Loucy (cell line): ENCODE measurements around the gene LMNTD2.
A peak's percentile ranks its signal among the peaks of the same experiment; 100 is the strongest.

Experiments
- H2AFZ ChIP-seq: fragments of 200-600 bp; sonication (generic); 2 replicates; pipeline ENCODE4 v1.6.0; 2016; ENCODE audit warnings: antibody characterized with exemption, mild to moderate bottlenecking, low read length, moderate library complexity
- H3F3A ChIP-seq: fragments of 200-600 bp; 2 replicates; pipeline ENCODE4 v1.6.0; 2016; ENCODE audit warnings: antibody characterized with exemption, low read depth, mild to moderate bottlenecking
- H3K27me3 ChIP-seq: fragments of 200-600 bp; sonication (generic); 2 replicates; pipeline ENCODE4 v1.6.1; 2014; ENCODE audit warnings: low read length, mild to moderate bottlenecking; ENCODE audit not compliant: insufficient read depth, poor library complexity, severe bottlenecking
- H3K36me3 ChIP-seq: fragments of 200-600 bp; sonication (generic); 2 replicates; pipeline ENCODE4 v1.6.1; 2016; ENCODE audit warnings: low read length; ENCODE audit not compliant: insufficient read depth
- H3K4me1 ChIP-seq: fragments of 200-600 bp; sonication (generic); 2 replicates; pipeline ENCODE4 v1.5.1; 2014; ENCODE audit warnings: low read length, mild to moderate bottlenecking; ENCODE audit not compliant: insufficient read depth, poor library complexity, severe bottlenecking
- H3K4me2 ChIP-seq: fragments of 200-600 bp; sonication (generic); 2 replicates; pipeline ENCODE4 v1.6.0; 2014; ENCODE audit warnings: antibody characterized with exemption, low read length, low read depth, mild to moderate bottlenecking; ENCODE audit not compliant: poor library complexity, severe bottlenecking
- H3K4me3 ChIP-seq: fragments of 200-600 bp; sonication (generic); 2 replicates; pipeline ENCODE4 v1.5.1; 2014; ENCODE audit warnings: low read length, mild to moderate bottlenecking, mixed read lengths; ENCODE audit not compliant: poor library complexity, severe bottlenecking
- H3K79me2 ChIP-seq: fragments of 200-600 bp; sonication (generic); 2 replicates; pipeline ENCODE4 v1.6.1; 2014; ENCODE audit warnings: low read length; ENCODE audit not compliant: insufficient read depth
- H3K9ac ChIP-seq: fragments of 200-600 bp; sonication (generic); 2 replicates; pipeline ENCODE4 v1.6.0; 2014; ENCODE audit warnings: mild to moderate bottlenecking, low read depth, low read length, moderate library complexity; ENCODE audit not compliant: poor library complexity, severe bottlenecking
- H3K9me2 ChIP-seq: fragments of 200-600 bp; sonication (generic); replicated peaks from 2 replicates; pipeline ENCODE4 v1.6.1; 2016; ENCODE audit warnings: low read depth, low read length, mixed read lengths
- H3K9me3 ChIP-seq: fragments of 200-600 bp; sonication (generic); 2 replicates; pipeline ENCODE4 v1.6.1; 2014; ENCODE audit warnings: mild to moderate bottlenecking, antibody characterized with exemption, low read length, low read depth; ENCODE audit not compliant: insufficient read depth
- H4K20me1 ChIP-seq: fragments of 200-600 bp; sonication (generic); 2 replicates; pipeline ENCODE4 v1.6.0; 2014; ENCODE audit warnings: antibody characterized with exemption, low read length, mild to moderate bottlenecking; ENCODE audit not compliant: insufficient read depth, poor library complexity, severe bottlenecking
- EZH2phosphoT487 ChIP-seq: fragments of 200-600 bp; IDR thresholded peaks from 2 replicates; pipeline ENCODE4 v1.6.1; 2018; ENCODE audit warnings: antibody characterized with exemption, mild to moderate bottlenecking, moderate library complexity, borderline replicate concordance
- TF ChIP-seq, protein P1 (sequence below): fragments of 200-600 bp; sonication (generic); conservative IDR thresholded peaks from 2 replicates; pipeline ENCODE4 v1.5.1; 2014; ENCODE audit warnings: mild to moderate bottlenecking, antibody characterized with exemption, low read length

Gene LMNTD2

DNA sequence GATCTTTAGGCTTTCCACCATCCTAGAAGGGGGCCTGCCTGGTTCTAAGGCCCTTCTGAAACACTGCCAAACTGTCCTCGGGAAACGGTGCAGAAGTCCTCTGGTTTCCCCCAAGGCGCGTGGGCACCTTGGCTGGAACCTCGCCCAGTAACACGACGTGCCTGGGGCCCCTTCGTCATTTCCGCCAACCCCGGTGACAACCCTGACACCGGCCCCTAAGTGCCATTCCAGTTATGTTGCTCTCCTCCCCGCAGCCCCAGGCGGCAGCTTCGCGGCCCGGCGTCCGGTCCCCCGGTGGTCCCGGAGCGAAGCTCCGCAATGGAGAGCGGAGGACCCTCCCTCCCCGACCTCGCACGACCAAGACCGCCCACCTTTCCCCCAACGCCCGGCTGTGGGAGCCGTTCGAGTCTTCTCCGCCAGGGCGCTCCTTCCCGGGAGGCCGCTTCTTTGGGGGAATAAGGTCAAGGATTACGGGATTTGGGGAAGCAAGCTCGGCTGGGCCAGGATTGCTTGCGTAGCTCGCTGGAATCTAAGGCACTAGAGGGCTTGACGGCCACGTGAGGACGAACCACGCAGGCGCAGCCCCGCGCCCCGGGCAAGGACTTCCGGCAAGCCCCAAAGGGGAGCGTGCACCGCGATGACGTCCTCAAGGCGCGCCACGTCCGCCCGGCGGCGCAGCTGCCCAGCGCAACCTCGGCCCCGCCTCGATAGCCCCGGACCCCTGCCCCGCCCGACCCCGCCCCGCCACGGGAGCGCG is 54.1 kb downstream of the LMNTD2 start:
- Histone ChIP-seq H3F3A (peaks cover 5% of the 10 kb centered on the region; the same call in 1 of the 2 replicates), H3K4me1 (peaks cover 9% of the 10 kb centered on the region), H3K9me2 (no peaks in the 10 kb centered on the region), H3K36me3 (no peaks in the 10 kb centered on the region), H3K4me3 (peak overlapping the region; percentile 100), H3K79me2 (peaks cover 40% of the 10 kb centered on the region), H3K9me3 (no peaks in the 10 kb centered on the region), H3K9ac (peak overlapping the region; percentile 97), H3K4me2 (peak overlapping the region; percentile 95), H4K20me1 (peaks cover 13% of the 10 kb centered on the region), H2AFZ (peak overlapping the region; percentile 100), H3K27me3 (no peaks in the 10 kb centered on the region)
- no peak for TF ChIP-seq EZH2phosphoT487
- TF ChIP-seq, protein P1, sequence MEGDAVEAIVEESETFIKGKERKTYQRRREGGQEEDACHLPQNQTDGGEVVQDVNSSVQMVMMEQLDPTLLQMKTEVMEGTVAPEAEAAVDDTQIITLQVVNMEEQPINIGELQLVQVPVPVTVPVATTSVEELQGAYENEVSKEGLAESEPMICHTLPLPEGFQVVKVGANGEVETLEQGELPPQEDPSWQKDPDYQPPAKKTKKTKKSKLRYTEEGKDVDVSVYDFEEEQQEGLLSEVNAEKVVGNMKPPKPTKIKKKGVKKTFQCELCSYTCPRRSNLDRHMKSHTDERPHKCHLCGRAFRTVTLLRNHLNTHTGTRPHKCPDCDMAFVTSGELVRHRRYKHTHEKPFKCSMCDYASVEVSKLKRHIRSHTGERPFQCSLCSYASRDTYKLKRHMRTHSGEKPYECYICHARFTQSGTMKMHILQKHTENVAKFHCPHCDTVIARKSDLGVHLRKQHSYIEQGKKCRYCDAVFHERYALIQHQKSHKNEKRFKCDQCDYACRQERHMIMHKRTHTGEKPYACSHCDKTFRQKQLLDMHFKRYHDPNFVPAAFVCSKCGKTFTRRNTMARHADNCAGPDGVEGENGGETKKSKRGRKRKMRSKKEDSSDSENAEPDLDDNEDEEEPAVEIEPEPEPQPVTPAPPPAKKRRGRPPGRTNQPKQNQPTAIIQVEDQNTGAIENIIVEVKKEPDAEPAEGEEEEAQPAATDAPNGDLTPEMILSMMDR: no peak

DNA sequence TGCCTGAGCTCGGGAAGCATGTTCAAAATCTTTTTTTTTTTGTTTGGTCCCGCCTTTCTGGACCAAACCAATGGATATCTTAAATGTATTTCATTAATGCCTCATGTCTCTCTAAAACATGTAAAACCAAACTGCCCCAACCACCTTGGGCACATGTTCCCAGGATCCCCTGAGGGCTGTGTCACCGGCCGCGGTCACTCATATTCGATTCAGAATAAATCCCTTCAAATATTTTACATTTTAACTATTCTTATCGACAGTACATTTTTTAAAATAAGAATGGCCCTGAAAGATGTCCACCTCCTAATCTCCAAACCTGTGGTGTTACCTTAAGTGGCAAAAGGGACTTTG is 55.6 kb downstream of the LMNTD2 start:
- Histone ChIP-seq H3K27me3 (no peaks in the 10 kb centered on the region), H3K4me2 (peak overlapping the region; percentile 95), H4K20me1 (peaks cover 13% of the 10 kb centered on the region), H3F3A (peaks cover 5% of the 10 kb centered on the region; the same call in 1 of the 2 replicates), H3K79me2 (peaks cover 40% of the 10 kb centered on the region), H3K4me1 (peaks cover 9% of the 10 kb centered on the region), H3K9ac (peak overlapping the region; percentile 97), H3K36me3 (peaks cover 8% of the 10 kb centered on the region; the same call in 1 of the 2 replicates), H3K9me2 (no peaks in the 10 kb centered on the region), H3K9me3 (no peaks in the 10 kb centered on the region), H3K4me3 (peak overlapping the region; percentile 100), H2AFZ (no peak overlapping the region)
- TF ChIP-seq, protein P1: no peak
- no peak for TF ChIP-seq EZH2phosphoT487
